Keratinocyte (primary cell): Measurements from ENCODE around the gene TSR3. TPM values are rescaled to one million over a fixed set of nuclear protein-coding genes. Genes with fewer than 3 reads are reported as not detected.

Experiments
- DNase-seq: peaks from one replicate; pipeline ENCODE4 v3.0.0-alpha.2; 2011; ENCODE audit warnings: low read depth, missing footprints, low spot score
- FAIRE-seq: peaks from 2 replicates; lab custom pipeline; 2011; peaks lifted over from hg19 to GRCh38; lab: Jason Lieb, UNC
- H2AFZ ChIP-seq: 2 replicates; pipeline ENCODE4 v1.6.0; 2012; ENCODE audit warnings: low read length, control low read depth, inconsistent platforms; ENCODE audit not compliant: control insufficient read depth
- H3K27ac ChIP-seq: 2 replicates; pipeline ENCODE4 v1.5.1; 2011; ENCODE audit warnings: low read length; ENCODE audit not compliant: control insufficient read depth, insufficient read depth
- H3K27me3 ChIP-seq: 3 replicates; pipeline ENCODE4 v1.6.0; 2011; ENCODE audit warnings: low read length; ENCODE audit not compliant: control insufficient read depth, insufficient read depth; ENCODE audit errors: extremely low read depth
- H3K36me3 ChIP-seq, 2 experiments: 2 replicates in 1 of 2; 3 replicates in 1 of 2; pipeline ENCODE4 v1.5.1; 2011; ENCODE audit warnings: low read length in 2 of 2, mild to moderate bottlenecking in 1 of 2; ENCODE audit not compliant: control insufficient read depth in 2 of 2, insufficient read depth in 2 of 2; ENCODE audit errors: extremely low read depth in 1 of 2
- H3K4me1 ChIP-seq: 3 replicates; pipeline ENCODE4 v1.5.1; 2011; ENCODE audit warnings: low read length; ENCODE audit not compliant: control insufficient read depth, insufficient read depth; ENCODE audit errors: extremely low read depth
- H3K4me2 ChIP-seq: 3 replicates; pipeline ENCODE4 v1.6.0; 2011; ENCODE audit warnings: low read depth, low read length; ENCODE audit not compliant: control insufficient read depth, insufficient read depth; ENCODE audit errors: extremely low read depth
- H3K4me3 ChIP-seq, 3 experiments: fragments of 200-600 bp in 1 of 3; sonication (generic) in 1 of 3; 2 replicates in 2 of 3; 3 replicates in 1 of 3; pipeline ENCODE4 v1.5.1; 2011 to 2016; ENCODE audit warnings: low read length in 3 of 3, mild to moderate bottlenecking in 3 of 3, control low read depth in 2 of 3, inconsistent platforms in 1 of 3, low read depth in 1 of 3, mixed read lengths in 1 of 3, mixed run types in 1 of 3, moderate library complexity in 1 of 3; ENCODE audit not compliant: control insufficient read depth in 2 of 3, insufficient read depth in 2 of 3; ENCODE audit errors: extremely low read depth in 1 of 3
- H3K79me2 ChIP-seq: 2 replicates; pipeline ENCODE4 v1.6.0; 2012; ENCODE audit warnings: low read length; ENCODE audit not compliant: control insufficient read depth, insufficient read depth
- H3K9ac ChIP-seq: 3 replicates; pipeline ENCODE4 v1.6.0; 2011; ENCODE audit warnings: low read length; ENCODE audit not compliant: control insufficient read depth, insufficient read depth; ENCODE audit errors: extremely low read depth
- H3K9me1 ChIP-seq: 3 replicates; pipeline ENCODE4 v1.6.0; 2011; ENCODE audit warnings: low read length; ENCODE audit not compliant: control insufficient read depth, insufficient read depth; ENCODE audit errors: extremely low read depth
- H3K9me3 ChIP-seq: 2 replicates; pipeline ENCODE4 v1.5.1; 2012; ENCODE audit warnings: low read depth, low read length; ENCODE audit not compliant: control insufficient read depth
- H4K20me1 ChIP-seq: 3 replicates; pipeline ENCODE4 v1.6.0; 2011; ENCODE audit warnings: low read length; ENCODE audit not compliant: control insufficient read depth, insufficient read depth; ENCODE audit errors: extremely low read depth
- EZH2 ChIP-seq: IDR thresholded peaks from one replicate; pipeline ENCODE4 v1.6.1; 2012; ENCODE audit warnings: inconsistent platforms, mild to moderate bottlenecking, low read length, moderate library complexity
- dilution Hi-C: fragments of 300-500 bp; cut with MboI; formaldehyde crosslinking; loops from one replicate; pipeline ENCODE4 v1.7.0; 2020; ENCODE audit warnings: low sequenced_read_pairs; ENCODE audit not compliant: extremely low pct_ligation_motif_present
- polyA plus RNA-seq, 5 experiments: library from polyadenylated mRNA; depleted of rRNA in 3 of 5; stranded (reverse) in 3 of 5; stranded (forward) in 1 of 5; unstranded in 1 of 5; fragments of >200 nt; gene quantifications; 1 replicate in 1 of 5; 2 replicates in 3 of 5; 3 replicates in 1 of 5; pipeline versions ENCODE4 v1.2.1 to v1.2.3, GENCODE V29; 2011 to 2012; ENCODE audit warnings: missing spikeins in 2 of 5, low read depth in 1 of 5, low replicate concordance in 1 of 5
- TF ChIP-seq, protein P1 (sequence below), 3 experiments: IDR thresholded peaks in 1 of 3; conservative IDR thresholded peaks in 1 of 3; optimal IDR thresholded peaks in 1 of 3; 2 replicates in 2 of 3; 3 replicates in 1 of 3; pipeline versions ENCODE3 to v1.5.1; 2011; ENCODE audit warnings: low read length in 3 of 3, mild to moderate bottlenecking in 3 of 3, moderate library complexity in 2 of 3, control low read depth in 1 of 3, inconsistent platforms in 1 of 3; ENCODE audit not compliant: insufficient read depth in 2 of 3; ENCODE audit errors: extremely low read depth in 1 of 3

The TSR3 gene
- polyA plus RNA-seq, 1 donor (not counting 4 experiments of a cell fraction or from before 2014, with no cell fraction given) = 33.0 TPM

DNA sequence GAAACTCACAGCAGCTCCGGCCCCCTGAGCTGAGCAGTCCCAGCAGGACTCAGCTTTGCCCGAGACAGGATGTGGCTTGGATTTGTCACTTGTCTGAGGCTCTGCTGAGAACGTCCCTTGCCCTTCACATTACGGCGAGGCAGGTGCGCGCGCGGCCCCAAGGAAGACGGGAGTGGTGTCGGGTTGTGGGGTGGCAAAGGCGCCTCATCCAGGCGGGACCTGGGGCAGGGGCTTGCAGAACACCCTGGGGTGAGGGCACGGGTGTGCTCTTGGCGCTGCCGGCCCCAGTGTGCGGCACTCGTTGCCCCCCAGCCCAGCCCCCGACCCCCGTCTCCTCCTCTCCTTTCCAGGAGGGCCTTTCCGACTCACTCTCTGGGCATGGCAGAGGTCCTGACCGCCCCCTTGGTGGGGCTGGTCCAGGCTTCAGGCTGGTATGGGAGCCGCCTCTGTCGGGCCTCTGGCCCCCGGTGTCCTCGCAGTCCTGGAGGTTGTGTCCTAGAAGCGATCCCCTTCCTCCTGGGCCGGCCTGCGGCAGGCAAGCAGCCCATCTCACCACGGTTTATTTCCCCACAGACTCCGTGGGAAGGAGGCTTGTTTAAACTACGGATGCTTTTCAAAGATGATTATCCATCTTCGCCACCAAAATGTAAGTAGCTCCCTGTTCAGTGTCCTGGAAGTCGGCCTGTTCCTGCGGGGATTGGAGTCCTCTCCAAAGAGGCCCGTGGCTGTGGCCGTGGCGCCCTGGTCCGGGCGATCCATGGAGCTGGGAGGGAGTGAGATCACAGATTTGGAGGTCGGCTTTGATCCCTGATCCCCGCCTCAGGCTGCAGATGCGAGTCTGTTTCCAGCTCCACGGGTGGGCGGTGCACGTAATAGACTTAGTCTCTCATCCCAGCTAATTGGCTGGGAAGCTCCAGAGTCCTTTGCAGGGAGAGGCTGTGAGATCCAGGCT, 36.3 kb downstream of the TSR3 start:
- no peaks in the 10 kb centered on the region for H3K27me3 ChIP-seq
- dilution Hi-C loops = no loop called here
- H3K4me1 ChIP-seq = peaks cover 16% of the 10 kb centered on the region
- H2AFZ ChIP-seq = no peak overlapping the region
- no peak for FAIRE-seq
- DNase-seq = no peak
- no peaks in the 10 kb centered on the region for H3K9me3 ChIP-seq
- H3K4me3 ChIP-seq = no peak overlapping the region
- TF ChIP-seq, protein P1, sequence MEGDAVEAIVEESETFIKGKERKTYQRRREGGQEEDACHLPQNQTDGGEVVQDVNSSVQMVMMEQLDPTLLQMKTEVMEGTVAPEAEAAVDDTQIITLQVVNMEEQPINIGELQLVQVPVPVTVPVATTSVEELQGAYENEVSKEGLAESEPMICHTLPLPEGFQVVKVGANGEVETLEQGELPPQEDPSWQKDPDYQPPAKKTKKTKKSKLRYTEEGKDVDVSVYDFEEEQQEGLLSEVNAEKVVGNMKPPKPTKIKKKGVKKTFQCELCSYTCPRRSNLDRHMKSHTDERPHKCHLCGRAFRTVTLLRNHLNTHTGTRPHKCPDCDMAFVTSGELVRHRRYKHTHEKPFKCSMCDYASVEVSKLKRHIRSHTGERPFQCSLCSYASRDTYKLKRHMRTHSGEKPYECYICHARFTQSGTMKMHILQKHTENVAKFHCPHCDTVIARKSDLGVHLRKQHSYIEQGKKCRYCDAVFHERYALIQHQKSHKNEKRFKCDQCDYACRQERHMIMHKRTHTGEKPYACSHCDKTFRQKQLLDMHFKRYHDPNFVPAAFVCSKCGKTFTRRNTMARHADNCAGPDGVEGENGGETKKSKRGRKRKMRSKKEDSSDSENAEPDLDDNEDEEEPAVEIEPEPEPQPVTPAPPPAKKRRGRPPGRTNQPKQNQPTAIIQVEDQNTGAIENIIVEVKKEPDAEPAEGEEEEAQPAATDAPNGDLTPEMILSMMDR (optimal IDR thresholded peaks at IDR 0.05 in 1 of 3, IDR thresholded peaks at IDR 0.05 in 1 of 3, conservative IDR thresholded peaks at IDR 0.05 in 1 of 3; ENCODE audit: extremely low read depth in 1 of 3, insufficient read depth in 2 of 3, low read length in 3 of 3) = no peak
- no peak for TF ChIP-seq EZH2
- H3K9me1 ChIP-seq = no peaks in the 10 kb centered on the region
- H4K20me1 ChIP-seq = peaks cover 32% of the 10 kb centered on the region
- peaks cover 33 to 66% of the 10 kb centered on the region in 2 experiments for H3K36me3 ChIP-seq
- H3K9ac ChIP-seq = no peak overlapping the region
- peaks cover 87% of the 10 kb centered on the region for H3K79me2 ChIP-seq
- H3K4me2 ChIP-seq = no peak overlapping the region
- no peak overlapping the region for H3K27ac ChIP-seq

DNA sequence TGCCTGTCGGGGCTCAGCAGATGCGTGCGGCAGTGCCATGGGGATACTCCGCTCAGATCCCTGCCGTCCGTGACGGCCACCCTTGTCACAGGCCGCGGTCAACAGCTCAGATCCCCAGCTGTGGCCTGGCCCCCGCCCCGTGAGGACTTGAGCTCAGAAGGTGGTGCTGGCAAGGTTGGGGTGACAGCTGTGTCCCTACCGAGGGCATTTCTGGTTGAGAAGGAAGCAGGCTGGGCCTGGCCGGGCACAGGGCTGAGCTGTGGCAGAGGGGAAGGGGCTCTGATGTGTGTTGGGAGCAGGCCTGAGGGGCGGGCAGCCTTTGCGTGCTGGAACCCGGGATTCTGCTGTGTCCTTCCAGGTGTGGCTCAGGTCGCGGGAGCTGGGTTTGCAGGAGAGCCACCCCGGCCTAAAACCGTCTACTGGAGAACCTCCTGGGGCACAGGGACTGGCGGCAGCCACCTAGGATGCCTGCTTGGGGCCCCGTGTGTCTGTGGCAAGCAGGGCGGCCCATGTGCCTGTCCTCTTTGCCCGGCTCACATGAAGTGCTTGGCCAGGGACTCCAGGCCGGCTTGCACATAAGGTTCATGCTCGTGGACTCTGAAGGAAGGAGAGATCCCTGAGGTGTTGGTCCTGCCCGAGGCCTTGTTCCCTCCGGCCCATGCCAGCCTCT, 37.1 kb downstream of the TSR3 start:
- DNase-seq = no peak
- Histone ChIP-seq H3K4me3 (no peak overlapping the region), H3K79me2 (peaks cover 87% of the 10 kb centered on the region)

More for the DNA sequence above, 37.1 kb downstream of the TSR3 start:
- Histone ChIP-seq H3K27ac (no peak overlapping the region), H3K4me1 (peaks cover 16% of the 10 kb centered on the region), H4K20me1 (peaks cover 34% of the 10 kb centered on the region), H2AFZ (no peak overlapping the region), H3K27me3 (no peaks in the 10 kb centered on the region), H3K36me3 (peaks cover 30 to 58% of the 10 kb centered on the region in 2 experiments), H3K9me1 (no peaks in the 10 kb centered on the region), H3K4me2 (no peak overlapping the region), H3K9ac (no peak overlapping the region), H3K9me3 (no peaks in the 10 kb centered on the region)
- FAIRE-seq = no peak
- dilution Hi-C loops = no loop called here
- no peak for TF ChIP-seq EZH2
- TF ChIP-seq, protein P1 (optimal IDR thresholded peaks at IDR 0.05 in 1 of 3, IDR thresholded peaks at IDR 0.05 in 1 of 3, conservative IDR thresholded peaks at IDR 0.05 in 1 of 3; ENCODE audit: extremely low read depth in 1 of 3, insufficient read depth in 2 of 3, low read length in 3 of 3) = no peak
